GM18498 (cell line): ENCODE data around the gene RRBP1.

Experiments
- ATAC-seq: cut with Tn5 transposase; IDR thresholded peaks from one replicate; pipeline ENCODE4 v1.9.1; 2021; ENCODE audit warnings: mild to moderate bottlenecking, moderate library complexity; ENCODE audit not compliant: unreplicated experiment

The RRBP1 gene

GRCh38 chr20:17613328-17614175, 68.5 kb downstream of the RRBP1 start:
- no peak for ATAC-seq

DNA sequence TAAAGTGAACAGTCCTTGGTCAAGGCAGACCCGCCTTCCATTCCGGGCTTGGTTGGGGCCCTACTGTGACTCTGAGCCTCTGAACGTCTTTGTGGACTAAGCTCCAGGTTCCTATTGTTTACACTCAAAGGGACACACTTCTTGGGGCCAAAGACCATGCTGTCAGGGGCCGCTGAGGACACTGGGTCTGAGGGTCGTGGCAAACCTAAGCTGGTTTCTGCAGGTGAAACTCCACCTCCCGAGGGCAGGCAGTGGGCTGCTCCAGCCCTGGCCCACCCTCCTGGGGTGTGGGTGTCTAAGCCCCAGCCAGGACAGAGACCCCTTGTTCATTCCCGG, 69.1 kb downstream of the RRBP1 start:
- no peak for ATAC-seq

DNA sequence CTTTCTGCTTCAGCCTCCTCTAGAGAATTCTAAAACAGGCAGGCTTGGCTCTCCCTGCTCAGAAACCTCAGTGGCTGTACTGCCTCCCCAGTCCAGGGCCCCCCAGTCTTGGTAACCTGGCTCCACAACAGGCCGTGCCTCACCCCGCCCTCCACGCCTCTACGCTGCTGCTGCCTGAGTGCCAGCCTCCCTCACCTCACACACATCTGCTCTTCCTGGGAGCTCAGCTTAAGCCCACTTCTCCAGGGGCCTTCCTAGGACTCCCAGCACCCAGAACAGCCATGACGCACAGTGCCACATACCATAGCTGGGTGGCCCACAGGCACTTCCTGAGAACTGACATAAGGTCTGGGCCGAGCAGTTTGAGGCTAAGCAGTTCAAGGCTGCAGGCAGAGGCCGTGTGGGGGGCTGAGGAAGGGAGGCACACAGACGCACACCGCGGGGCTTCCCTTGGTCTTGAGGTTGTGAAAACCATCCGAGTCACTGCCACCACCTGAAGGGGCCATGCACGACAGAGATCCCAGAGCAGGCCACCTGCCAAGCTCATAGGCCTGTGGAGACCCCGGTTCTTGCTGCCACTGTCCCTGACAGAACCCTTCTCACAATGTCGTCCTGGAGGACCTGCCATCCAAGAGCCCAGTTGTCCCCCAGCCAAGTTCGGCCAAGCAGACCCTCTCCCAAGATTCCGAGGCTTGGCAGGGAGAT, 69.6 kb downstream of the RRBP1 start:
- no peak for ATAC-seq

GRCh38 chr20:17611540-17612286, 70.3 kb downstream of the RRBP1 start:
- ATAC-seq, result no peak

- ATAC-seq, result no peak
Measured at GRCh38 chr20:17611290-17611539, 70.8 kb downstream of the RRBP1 start.

GRCh38 chr20:17610566-17611289, 71.3 kb downstream of the RRBP1 start:
- no peak for ATAC-seq

DNA sequence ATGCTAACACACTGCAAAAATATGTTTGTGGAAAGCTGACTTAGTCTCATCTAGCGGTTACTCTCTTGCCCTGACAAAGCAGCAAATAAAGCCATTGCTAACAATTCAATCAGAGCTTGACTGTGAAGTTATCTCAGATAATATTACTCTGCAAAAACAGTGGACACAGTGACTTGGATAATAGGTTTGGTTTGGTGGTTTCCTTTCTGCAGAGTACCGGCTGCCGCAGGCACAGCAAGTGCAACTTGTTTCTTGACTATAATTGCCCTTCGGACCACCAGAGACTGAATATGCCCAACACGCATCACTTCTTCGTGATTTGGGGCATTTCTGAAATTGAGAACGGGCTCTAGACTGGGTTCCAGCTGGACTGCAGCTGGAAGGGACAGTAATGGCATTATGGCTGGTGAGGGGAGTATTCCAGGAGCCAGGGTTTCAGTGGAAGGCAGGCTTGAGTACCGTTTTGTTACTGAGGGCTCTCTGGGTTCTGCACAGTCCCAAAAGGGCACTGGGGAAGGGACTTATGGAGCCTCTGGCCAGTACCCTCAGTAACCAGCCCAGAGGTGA, 72.1 kb downstream of the RRBP1 start:
- no peak for ATAC-seq

GRCh38 chr20:17608701-17609497, 73.1 kb downstream of the RRBP1 start:
- no peak for ATAC-seq

DNA sequence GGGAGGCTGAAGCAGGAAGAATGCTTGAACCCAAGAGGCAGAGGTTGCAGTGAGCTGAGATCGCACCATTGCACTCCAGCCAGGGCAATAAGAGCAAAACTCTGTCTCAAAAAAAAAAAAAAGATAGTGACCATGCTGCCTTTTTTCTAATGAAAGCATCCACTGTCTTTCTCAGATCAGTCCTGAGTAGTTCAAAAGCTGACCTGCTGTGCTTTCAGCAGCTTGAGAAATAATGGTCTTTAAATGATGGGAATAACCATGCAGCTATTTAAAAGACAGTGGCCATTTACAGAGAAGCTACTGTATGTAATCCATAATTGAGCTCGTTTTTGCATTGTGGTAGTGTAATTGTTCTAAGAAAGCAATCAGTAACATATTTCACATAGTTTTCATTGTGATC, 76.0 kb downstream of the RRBP1 start:
- ATAC-seq, result no peak

DNA sequence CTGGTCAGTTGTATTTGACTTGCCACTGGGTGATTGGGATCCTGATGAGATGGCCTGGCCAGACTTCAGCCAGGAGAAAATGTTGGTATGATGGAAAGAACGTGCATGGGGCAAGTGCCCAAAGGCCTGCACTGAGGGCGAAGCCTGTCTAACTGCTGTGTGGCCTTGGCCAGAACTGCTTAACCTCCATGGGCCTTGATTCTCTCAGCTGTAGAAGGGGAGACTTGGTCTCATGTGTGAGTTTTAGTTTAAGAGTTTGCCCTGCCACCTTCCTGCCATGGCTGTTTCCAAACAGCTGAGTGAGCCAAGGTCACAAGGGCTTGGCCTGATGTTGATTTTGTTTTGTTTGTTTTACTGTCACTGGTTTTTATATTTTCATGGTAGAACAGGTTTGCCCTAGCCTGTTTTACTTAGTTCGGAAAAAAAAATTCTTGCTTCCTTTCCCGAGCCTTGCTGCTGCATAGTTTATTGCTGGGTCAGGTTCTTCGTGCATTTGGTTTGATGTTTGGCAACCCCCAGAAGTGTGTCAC, 76.8 kb downstream of the RRBP1 start:
- no peak for ATAC-seq

DNA sequence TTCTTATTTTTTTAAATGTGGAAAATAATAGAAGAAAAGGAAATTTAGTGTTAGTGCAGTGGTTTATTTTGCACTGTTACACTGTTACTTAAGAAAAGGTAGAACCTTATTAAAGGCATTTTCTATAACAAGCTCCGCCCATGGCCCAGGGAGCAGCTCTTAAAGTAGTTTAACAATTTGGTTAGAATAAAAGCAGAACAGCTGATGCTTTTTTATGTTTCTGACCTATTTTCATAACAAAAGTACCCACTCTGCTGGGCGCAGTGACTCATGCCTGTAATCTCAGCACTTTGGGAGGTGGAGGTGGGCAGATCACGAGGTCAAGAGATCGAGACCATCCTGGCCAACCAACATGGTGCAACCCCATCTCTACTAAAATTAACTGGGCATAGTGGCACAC, 79.5 kb downstream of the RRBP1 start:
- ATAC-seq, result no peak

DNA sequence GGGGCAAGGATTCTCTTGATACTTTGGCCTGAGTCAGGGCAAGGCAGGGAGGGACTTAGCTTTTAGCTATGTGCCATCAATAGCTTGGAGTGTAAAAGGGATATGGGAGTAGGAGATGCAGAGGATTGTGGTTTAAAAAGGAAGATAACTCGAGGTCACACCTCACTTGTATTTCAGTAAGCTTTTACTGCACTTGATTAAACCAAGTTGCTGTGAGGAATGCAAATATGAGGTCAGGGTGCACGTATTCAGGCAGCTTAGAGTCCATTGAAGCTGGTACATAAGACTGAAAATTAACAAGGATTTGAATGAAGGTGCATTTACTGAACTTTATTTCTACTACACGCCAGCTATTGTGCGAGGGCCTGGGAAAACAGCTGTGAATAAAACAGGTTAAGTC, 80.1 kb downstream of the RRBP1 start:
- no peak for ATAC-seq

- ATAC-seq, result no peak
Measured at GRCh38 chr20:17598013-17598550, 84.0 kb downstream of the RRBP1 start.

DNA sequence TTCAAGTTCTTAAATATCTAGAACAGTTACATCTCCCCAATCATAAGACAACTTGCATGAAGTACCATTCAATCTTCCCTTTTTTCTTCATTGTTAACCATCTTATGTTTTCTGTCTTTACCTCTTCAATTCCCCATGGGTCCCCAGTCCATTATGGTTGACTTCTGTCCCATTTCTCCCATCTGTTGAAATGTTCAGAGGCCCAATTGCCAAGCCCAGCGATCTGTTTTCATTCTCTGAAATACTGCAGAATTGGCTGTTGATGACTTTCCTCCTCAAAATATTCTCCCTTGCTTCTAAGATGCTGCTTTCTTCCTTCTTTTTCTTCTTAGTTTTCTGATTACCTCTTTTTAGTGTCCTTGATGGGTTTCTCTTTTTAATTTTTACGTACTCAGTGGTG, 86.2 kb downstream of the RRBP1 start:
- ATAC-seq, result no peak

DNA sequence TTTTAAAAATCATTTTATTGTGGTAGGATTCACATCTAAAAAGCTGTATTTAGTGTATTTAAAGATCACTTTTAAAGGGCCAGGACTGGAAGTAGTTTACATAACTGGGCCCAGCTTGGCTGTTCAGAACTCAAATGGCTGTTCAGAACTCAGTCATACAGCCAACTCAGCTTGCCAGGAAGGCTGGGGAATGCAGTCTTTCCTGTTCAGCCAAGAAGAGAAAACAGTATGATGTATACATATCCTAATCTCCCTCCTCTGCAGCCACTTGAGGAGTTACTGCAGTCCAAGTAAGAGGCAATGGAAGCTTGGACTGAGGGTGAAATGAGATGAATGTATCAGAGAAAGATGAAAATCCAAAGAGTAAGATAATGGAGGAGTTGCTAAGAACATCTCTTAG, 87.6 kb downstream of the RRBP1 start:
- ATAC-seq, result no peak

DNA sequence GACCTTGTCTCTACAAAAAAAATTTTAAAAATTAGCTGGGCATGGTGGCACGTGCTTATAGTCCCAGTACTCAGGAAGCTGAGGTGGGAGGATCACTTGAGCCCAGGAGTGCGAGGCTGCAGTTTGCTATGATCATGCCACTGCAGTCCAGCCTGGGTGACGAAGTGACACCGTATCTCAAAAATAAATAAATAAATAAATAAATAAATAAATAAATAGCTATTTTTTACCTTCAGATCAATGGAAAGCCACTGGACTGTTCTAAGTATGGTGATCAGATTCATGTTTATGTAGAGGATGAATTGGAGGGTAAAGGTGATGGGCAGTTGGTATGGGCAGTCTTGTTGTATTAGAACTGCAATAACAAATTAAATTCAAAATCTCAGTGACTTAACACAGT, 88.1 kb downstream of the RRBP1 start:
- ATAC-seq, result no peak

DNA sequence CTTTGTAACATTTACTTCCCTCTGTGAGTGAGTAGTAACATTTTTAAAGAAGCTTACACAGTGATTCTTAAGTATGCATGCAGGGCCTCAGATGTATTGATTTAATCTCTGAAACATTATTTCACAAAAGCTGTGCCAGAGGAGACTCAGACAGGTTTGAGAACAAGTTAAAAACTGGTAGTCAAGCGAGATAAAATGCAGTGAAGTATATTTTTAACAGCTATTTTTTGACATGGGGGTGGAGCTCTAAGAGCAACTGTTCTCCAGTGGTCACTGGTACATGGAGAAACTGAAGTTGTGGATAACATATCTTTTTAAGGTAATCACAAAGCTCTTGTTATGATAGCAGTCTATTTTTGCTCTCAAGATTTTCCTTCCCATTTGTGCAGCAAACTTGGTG, 91.8 kb downstream of the RRBP1 start:
- no peak for ATAC-seq

- ATAC-seq, result no peak
Measured at GRCh38 chr20:17589161-17589834, 92.7 kb downstream of the RRBP1 start.

GRCh38 chr20:17587824-17588223, 94.2 kb downstream of the RRBP1 start:
- ATAC-seq, result no peak
